Measurements from ENCODE around the gene PNMT.

DNA sequence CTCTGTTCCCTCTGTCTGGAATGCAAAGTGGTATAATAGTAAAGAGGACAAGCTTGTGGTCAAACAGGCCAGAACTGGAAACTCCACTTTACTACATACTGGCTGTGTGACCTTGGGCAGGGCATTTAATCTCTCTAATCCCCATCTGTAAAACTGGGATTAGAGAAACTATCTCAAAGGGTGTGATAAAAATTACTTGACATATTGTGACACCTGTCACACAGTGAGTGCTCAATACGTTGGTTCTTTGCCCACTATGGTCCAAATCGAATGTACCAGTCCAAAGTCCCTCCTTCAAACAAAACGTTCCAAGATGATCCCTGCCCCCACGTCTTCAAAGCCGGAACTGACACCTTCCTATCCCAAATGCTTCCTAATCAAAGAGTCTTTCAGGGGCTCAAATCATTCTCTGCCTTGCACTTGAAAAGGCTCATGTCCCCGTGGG is 18.9 kb downstream of the PNMT start:
- TF ChIP-seq FOXA1 (IDR thresholded peaks at IDR 0.05), result no peak
- no peak for TF ChIP-seq FOXM1 (IDR thresholded peaks at IDR 0.05; ENCODE audit: borderline replicate concordance)
- TF ChIP-seq ELF4 (IDR thresholded peaks at IDR 0.05), result no peak
- no peak for TF ChIP-seq BHLHE40 (IDR thresholded peaks at IDR 0.05; ENCODE audit: borderline replicate concordance)
- TF ChIP-seq ZNF384 (IDR thresholded peaks at IDR 0.05), result no peak
- TF ChIP-seq SP1 (IDR thresholded peaks at IDR 0.05), result no peak
- no peak for TF ChIP-seq TARDBP (IDR thresholded peaks at IDR 0.05)
- TF ChIP-seq SUZ12 (IDR thresholded peaks at IDR 0.05), result no peak
- no peak for TF ChIP-seq CTBP1 (IDR thresholded peaks at IDR 0.05; ENCODE audit: borderline replicate concordance)
- TF ChIP-seq NFRKB (IDR thresholded peaks at IDR 0.05), result no peak
- no peak for TF ChIP-seq FOXK2 (IDR thresholded peaks at IDR 0.05)
- TF ChIP-seq, protein P1, sequence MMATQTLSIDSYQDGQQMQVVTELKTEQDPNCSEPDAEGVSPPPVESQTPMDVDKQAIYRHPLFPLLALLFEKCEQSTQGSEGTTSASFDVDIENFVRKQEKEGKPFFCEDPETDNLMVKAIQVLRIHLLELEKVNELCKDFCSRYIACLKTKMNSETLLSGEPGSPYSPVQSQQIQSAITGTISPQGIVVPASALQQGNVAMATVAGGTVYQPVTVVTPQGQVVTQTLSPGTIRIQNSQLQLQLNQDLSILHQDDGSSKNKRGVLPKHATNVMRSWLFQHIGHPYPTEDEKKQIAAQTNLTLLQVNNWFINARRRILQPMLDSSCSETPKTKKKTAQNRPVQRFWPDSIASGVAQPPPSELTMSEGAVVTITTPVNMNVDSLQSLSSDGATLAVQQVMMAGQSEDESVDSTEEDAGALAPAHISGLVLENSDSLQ (IDR thresholded peaks at IDR 0.05), result no peak
- TF ChIP-seq LEF1 (IDR thresholded peaks at IDR 0.05; ENCODE audit: borderline replicate concordance), result no peak
